Right lobe of liver (tissue), 6 donors: Measurements from ENCODE around the gene MACC1. TPM values are rescaled to one million over a fixed set of nuclear protein-coding genes. Genes with fewer than 3 reads are reported as not detected.
A peak's percentile ranks its signal among the peaks of the same experiment; 100 is the strongest.

Experiments used
- ATAC-seq, 4 donors: fragments of 200-7000 bp; cut with Tn5 transposase; one replicate each; pipeline ENCODE4 v1.9.1; 2020; ENCODE audit warnings: mild to moderate bottlenecking in 4 of 4, moderate library complexity in 4 of 4
- DNase-seq, 3 donors: peaks; one replicate each; pipeline ENCODE4 v3.0.0-alpha.2; 2020
- H3K27ac ChIP-seq, 3 donors: fragments of 200-600 bp; one replicate each; pipeline ENCODE4 v1.8.0; 2022
- H3K27me3 ChIP-seq, 2 donors: fragments of 200-600 bp; one replicate each; pipeline ENCODE4 v1.8.0; 2022
- H3K36me3 ChIP-seq, 4 donors: fragments of 200-600 bp; sonication (generic) in 1 of 4; one replicate each; pipeline versions ENCODE4 v1.5.1 to v1.8.0; 2017 to 2022; ENCODE audit warnings: control low read depth in 1 of 4
- H3K4me1 ChIP-seq, 4 donors: fragments of 200-600 bp; sonication (generic) in 1 of 4; one replicate each; pipeline versions ENCODE4 v1.5.1 to v1.8.0; 2017 to 2022; ENCODE audit warnings: control low read depth in 1 of 4
- H3K4me3 ChIP-seq, 3 donors: fragments of 200-600 bp; one replicate each; pipeline ENCODE4 v1.8.0; 2022
- H3K9me3 ChIP-seq, 4 donors: fragments of 200-600 bp; sonication (generic) in 1 of 4; one replicate each; pipeline versions ENCODE4 v1.5.1 to v1.8.0; 2017 to 2022; ENCODE audit warnings: control low read depth in 1 of 4
- CTCF ChIP-seq, 4 donors: fragments of 200-600 bp in 3 of 4; fragments of 450-650 bp in 1 of 4; IDR thresholded peaks; one replicate each; pipeline versions ENCODE4 v1.5.1 to v1.8.0; 2016 to 2022; ENCODE audit warnings: antibody characterized with exemption in 4 of 4, mild to moderate bottlenecking in 2 of 4
- POLR2A ChIP-seq: fragments of 450-650 bp; IDR thresholded peaks from one replicate; pipeline ENCODE4 v1.6.1; 2017; ENCODE audit warnings: antibody characterized with exemption, mild to moderate bottlenecking
- WGBS: methylation state at CpG from one replicate; pipeline ENCODE4 v1.1.6; 2018; ENCODE audit warnings: low coverage, low lambda C conversion rate; ENCODE audit not compliant: insufficient coverage; ENCODE audit errors: missing lambda C conversion rate; 5-methylcytosine and 5-hydroxymethylcytosine counted together
- intact Hi-C, 2 donors: fragments of 100-400 bp; cut with DNase I; formaldehyde crosslinking; loops; one replicate each; pipeline versions ENCODE4 v1.11.2 to v1.14.1; 2022
- total RNA-seq, 6 experiments: library from RNA; depleted of rRNA in 2 of 6; stranded (reverse); fragments of >200 nt in 2 of 6; fragmentation: NEBNext Ultra II Directional in 3 of 6; extraction: Animal tissue kit (Norgen Biotek cat#: 25700) in 3 of 6; gene quantifications; one replicate each; pipeline versions ENCODE4 v1.1.0 to v1.2.4, GENCODE V29; 2016 to 2023
- donor health status: DM: no; HTN: yes; CAD: no.
- donor health status: DM: no; HTN: no; CAD: no.
- donor health status: DM: no; HTN: no; CAD: no.
- donor health status: DM: no; HTN: yes; CAD: no.
- donor health status: DM: no; HTN: yes; CAD: no.

MACC1 gene
- total RNA-seq, 6 experiments from 2014 or later, result 0.13 to 0.93 (median 0.32) TPM

- ATAC-seq (peak; percentile 24 to 80 (median 56)), DNase-seq (peak in 1 of 3 donors; percentile 33)
- TF ChIP-seq CTCF (IDR thresholded peaks at IDR 0.05), result no peak
- no peak for TF ChIP-seq POLR2A
- no peak overlapping the region for H3K4me3 ChIP-seq
- WGBS, result 46% methylated on average over 3 of the region's 3 CpGs
- H3K27me3 ChIP-seq, result no peaks in the 10 kb centered on the region
- no peaks in the 10 kb centered on the region for H3K36me3 ChIP-seq
- H3K9me3 ChIP-seq, result no peaks in the 10 kb centered on the region
- H3K27ac ChIP-seq, result no peak overlapping the region
- intact Hi-C loops, result no loop called here
- H3K4me1 ChIP-seq, result no peaks in the 10 kb centered on the region
Observed at GRCh38 chr7:20201380-20201779, 15.8 kb downstream of the MACC1 start.

DNA sequence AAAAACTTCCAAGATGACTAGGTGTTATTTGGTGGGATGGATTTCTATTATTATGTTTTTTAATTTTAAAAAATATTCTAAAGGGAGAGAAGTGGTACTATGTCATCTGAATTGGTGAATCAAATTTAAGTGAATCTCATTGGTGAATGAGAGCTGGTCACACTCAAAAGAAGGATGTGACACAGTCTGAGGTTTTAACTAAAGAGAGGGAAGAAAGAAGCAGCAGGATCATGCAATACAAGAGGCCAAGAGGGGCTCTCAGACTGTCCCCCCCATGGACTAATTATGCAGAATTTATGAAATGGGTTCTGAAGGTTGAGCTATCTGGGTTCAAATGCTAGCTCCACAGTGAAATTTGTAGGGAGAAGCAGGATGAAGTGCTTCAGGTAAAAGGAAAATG lies 16.2 kb downstream of the MACC1 start:
- TF ChIP-seq POLR2A (no peak), CTCF (IDR thresholded peaks at IDR 0.05) (no peak)
- DNase-seq (no peak), ATAC-seq (peak in 2 of 4 donors; percentile 24 to 30)
- intact Hi-C loops, result no loop called here
- Histone ChIP-seq H3K27ac (no peak overlapping the region), H3K9me3 (no peaks in the 10 kb centered on the region), H3K36me3 (no peaks in the 10 kb centered on the region), H3K4me1 (no peaks in the 10 kb centered on the region), H3K4me3 (no peak overlapping the region), H3K27me3 (no peaks in the 10 kb centered on the region)

- no peaks in the 10 kb centered on the region for H3K27me3 ChIP-seq
- no peak for TF ChIP-seq CTCF (IDR thresholded peaks at IDR 0.05)
- no peak for TF ChIP-seq POLR2A
- 37% methylated on average over 3 of the region's 3 CpGs for WGBS
- ATAC-seq, result peak in 1 of 4 donors; percentile 27
- H3K9me3 ChIP-seq, result no peaks in the 10 kb centered on the region
- no peaks in the 10 kb centered on the region for H3K36me3 ChIP-seq
- no peaks in the 10 kb centered on the region for H3K4me1 ChIP-seq
- H3K27ac ChIP-seq, result no peak overlapping the region
- intact Hi-C loops, result no loop called here
- no peak for DNase-seq
- H3K4me3 ChIP-seq, result no peak overlapping the region
Observed at GRCh38 chr7:20200361-20200760, 16.8 kb downstream of the MACC1 start.

DNA sequence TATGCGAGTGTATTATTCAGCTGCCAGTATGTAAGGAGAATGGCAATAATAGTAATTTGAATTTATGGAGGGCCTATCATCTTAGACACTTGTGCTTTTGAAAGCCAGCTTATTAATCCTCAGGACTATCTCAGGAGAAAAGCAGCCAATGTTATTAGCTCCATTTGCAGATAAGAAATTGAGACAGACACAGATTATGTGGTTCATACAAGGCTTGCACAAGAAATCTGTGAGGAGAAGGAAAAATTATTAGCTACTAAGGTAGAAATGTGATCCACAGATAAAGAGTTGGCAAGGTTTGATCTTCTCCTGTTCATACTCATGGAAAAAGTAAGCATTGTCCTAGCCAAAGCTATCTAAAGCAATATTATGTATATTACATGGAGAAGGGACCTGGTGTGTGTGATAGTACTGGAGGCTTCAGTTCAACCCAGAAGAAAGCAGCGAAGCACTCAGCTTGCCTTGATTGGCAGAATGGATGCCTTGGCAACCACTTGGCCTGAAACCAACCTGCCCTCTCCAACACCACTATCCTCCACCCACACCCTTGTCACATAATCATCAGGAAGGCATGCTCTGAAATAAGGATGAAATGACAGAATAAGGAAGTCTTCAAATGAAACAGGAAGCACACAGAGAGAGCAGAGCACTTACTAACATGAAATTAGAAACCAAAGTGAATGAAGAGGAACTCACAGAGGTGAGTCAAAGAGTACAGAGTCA lies 18.0 kb downstream of the MACC1 start:
- Histone ChIP-seq H3K4me1 (no peaks in the 10 kb centered on the region), H3K36me3 (no peaks in the 10 kb centered on the region), H3K9me3 (no peaks in the 10 kb centered on the region), H3K27me3 (no peaks in the 10 kb centered on the region), H3K27ac (no peak overlapping the region), H3K4me3 (no peak overlapping the region)
- TF ChIP-seq POLR2A, result no peak
- TF ChIP-seq CTCF (IDR thresholded peaks at IDR 0.05), result no peak
- peak; percentile 40 to 60 (median 56) for ATAC-seq
- intact Hi-C loops, result no loop called here
- peak in 1 of 3 donors; percentile 47 for DNase-seq
- 50% methylated on average over 2 of the region's 2 CpGs for WGBS

DNA sequence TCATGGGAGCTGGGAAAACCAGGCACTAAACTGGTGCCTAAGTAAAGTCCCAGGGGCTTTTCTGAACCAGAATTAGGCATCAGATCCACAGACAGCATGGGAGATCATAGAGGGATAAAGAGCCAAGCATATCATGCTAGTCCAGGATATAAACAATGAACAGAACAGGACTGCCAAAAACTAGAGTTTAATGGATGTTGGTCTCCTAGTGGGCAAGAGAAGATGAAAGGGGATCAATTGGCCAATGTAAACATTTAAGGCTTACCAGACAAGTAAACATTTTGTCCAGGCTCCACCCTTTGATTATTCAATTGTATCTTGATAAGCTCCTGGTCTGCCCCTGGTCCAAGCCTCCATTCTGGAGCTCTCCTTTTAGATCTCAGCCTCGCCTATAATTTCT lies 18.9 kb downstream of the MACC1 start:
- Histone ChIP-seq H3K9me3 (no peaks in the 10 kb centered on the region), H3K27ac (no peak overlapping the region), H3K27me3 (no peaks in the 10 kb centered on the region), H3K4me1 (no peaks in the 10 kb centered on the region), H3K4me3 (no peak overlapping the region), H3K36me3 (no peaks in the 10 kb centered on the region)
- no peak for DNase-seq
- TF ChIP-seq CTCF (IDR thresholded peaks at IDR 0.05) (no peak), POLR2A (no peak)
- intact Hi-C loops, result no loop called here
- ATAC-seq, result no peak
- 35% methylated on average over 1 of the region's 1 CpG for WGBS
